SU-DHL-6 (cell line): ENCODE measurements around the gene TNNT2.

Experiments
- H2AFZ ChIP-seq: fragments of 200-600 bp; sonication (generic); 2 replicates; pipeline ENCODE4 v1.6.1; 2014; ENCODE audit warnings: low read depth, mild to moderate bottlenecking, moderate library complexity, mixed read lengths, antibody characterized with exemption, low read length; ENCODE audit not compliant: severe bottlenecking
- H3F3A ChIP-seq: fragments of 200-600 bp; shearing (Covaris generic); 2 replicates; pipeline ENCODE4 v1.6.0; 2016; ENCODE audit warnings: antibody characterized with exemption, mild to moderate bottlenecking; ENCODE audit not compliant: insufficient read depth
- H3K27ac ChIP-seq: fragments of 200-600 bp; sonication (generic); 2 replicates; pipeline ENCODE4 v1.5.1; 2016; ENCODE audit warnings: low read depth, mild to moderate bottlenecking, low read length, moderate library complexity, mixed read lengths
- H3K27me3 ChIP-seq: fragments of 200-600 bp; sonication (generic), shearing (Covaris generic); 2 replicates; pipeline ENCODE4 v1.6.0; 2014; ENCODE audit warnings: mild to moderate bottlenecking, low read length
- H3K36me3 ChIP-seq: fragments of 200-600 bp; sonication (generic); 2 replicates; pipeline ENCODE4 v1.6.1; 2014; ENCODE audit warnings: mild to moderate bottlenecking, low read length, mixed read lengths
- H3K4me2 ChIP-seq: fragments of 300-600, 200-600 bp; shearing (Covaris generic), sonication (generic); 2 replicates; pipeline ENCODE4 v1.6.0; 2014; ENCODE audit warnings: low read length, low read depth, mild to moderate bottlenecking; ENCODE audit not compliant: poor library complexity, severe bottlenecking
- H3K4me3 ChIP-seq: fragments of 200-600 bp; sonication (generic); 2 replicates; pipeline ENCODE4 v1.5.1; 2014; ENCODE audit warnings: antibody characterized with exemption, low read length, mild to moderate bottlenecking, mixed read lengths; ENCODE audit not compliant: insufficient read depth, poor library complexity, severe bottlenecking
- H3K79me2 ChIP-seq: fragments of 200-600 bp; sonication (generic); 2 replicates; pipeline ENCODE4 v1.6.1; 2014; ENCODE audit warnings: mild to moderate bottlenecking, low read length, moderate library complexity; ENCODE audit not compliant: insufficient read depth
- H3K9ac ChIP-seq: fragments of 200-600 bp; sonication (generic); 2 replicates; pipeline ENCODE4 v1.7.0; 2014; ENCODE audit warnings: mild to moderate bottlenecking, low read length
- H3K9me2 ChIP-seq: fragments of 200-600 bp; sonication (generic); replicated peaks from 2 replicates; pipeline ENCODE4 v1.6.1; 2014; ENCODE audit warnings: low read length; ENCODE audit not compliant: insufficient read depth
- H3K9me3 ChIP-seq: fragments of 200-600 bp; sonication (generic); 2 replicates; pipeline ENCODE4 v1.6.1; 2014; ENCODE audit warnings: low read length, mixed read lengths; ENCODE audit not compliant: insufficient read depth
- H4K20me1 ChIP-seq: fragments of 200-600 bp; sonication (generic); 2 replicates; pipeline ENCODE4 v1.6.1; 2014; ENCODE audit warnings: low read depth, mild to moderate bottlenecking, antibody characterized with exemption, low read length, moderate library complexity, mixed read lengths
- CTCF ChIP-seq: fragments of 200-600 bp; sonication (generic); IDR thresholded peaks from one replicate; pipeline ENCODE4 v1.5.1; 2017; ENCODE audit warnings: antibody characterized with exemption, mild to moderate bottlenecking, low read length, moderate library complexity; ENCODE audit not compliant: insufficient read depth, poor library complexity, severe bottlenecking
- EZH2phosphoT487 ChIP-seq: fragments of 200-600 bp; sonication (generic), shearing (Covaris generic); conservative IDR thresholded peaks from 2 replicates; pipeline ENCODE4 v1.6.1; 2018; ENCODE audit warnings: mild to moderate bottlenecking, antibody characterized with exemption, low read length, moderate library complexity, mixed read lengths

TNNT2 gene

GRCh38 chr1:201336711-201337450 lies 40.6 kb downstream of the TNNT2 start:
- Histone ChIP-seq H3K4me2 (no peak overlapping the region), H3K9ac (no peak overlapping the region), H3K36me3 (no peaks in the 10 kb centered on the region), H3K27ac (no peak overlapping the region), H3F3A (no peaks in the 10 kb centered on the region), H3K79me2 (no peaks in the 10 kb centered on the region), H3K9me3 (no peaks in the 10 kb centered on the region), H3K4me3 (no peak overlapping the region), H3K27me3 (no peaks in the 10 kb centered on the region), H2AFZ (no peak overlapping the region), H3K9me2 (no peaks in the 10 kb centered on the region), H4K20me1 (no peaks in the 10 kb centered on the region)
- TF ChIP-seq CTCF, result no peak
- TF ChIP-seq EZH2phosphoT487, result no peak

GRCh38 chr1:201335901-201336300 lies 41.6 kb downstream of the TNNT2 start:
- H3K4me3 ChIP-seq, result no peak overlapping the region
- no peaks in the 10 kb centered on the region for H4K20me1 ChIP-seq
- H3K27me3 ChIP-seq, result no peaks in the 10 kb centered on the region
- H3K79me2 ChIP-seq, result no peaks in the 10 kb centered on the region
- H3K9ac ChIP-seq, result no peak overlapping the region
- no peaks in the 10 kb centered on the region for H3K9me2 ChIP-seq
- no peak for TF ChIP-seq EZH2phosphoT487
- TF ChIP-seq CTCF, result no peak
- no peak overlapping the region for H3K27ac ChIP-seq
- no peak overlapping the region for H3K4me2 ChIP-seq
- no peak overlapping the region for H2AFZ ChIP-seq
- no peaks in the 10 kb centered on the region for H3K36me3 ChIP-seq
- no peaks in the 10 kb centered on the region for H3K9me3 ChIP-seq
- no peaks in the 10 kb centered on the region for H3F3A ChIP-seq

GRCh38 chr1:201335174-201335870 lies 42.2 kb downstream of the TNNT2 start:
- no peak for TF ChIP-seq EZH2phosphoT487
- TF ChIP-seq CTCF, result no peak
- Histone ChIP-seq H3K36me3 (no peaks in the 10 kb centered on the region), H3K9me3 (no peaks in the 10 kb centered on the region), H3K9ac (no peak overlapping the region), H3F3A (no peaks in the 10 kb centered on the region), H3K4me3 (no peak overlapping the region), H4K20me1 (no peaks in the 10 kb centered on the region), H2AFZ (no peak overlapping the region), H3K9me2 (no peaks in the 10 kb centered on the region), H3K79me2 (no peaks in the 10 kb centered on the region), H3K4me2 (no peak overlapping the region), H3K27ac (no peak overlapping the region), H3K27me3 (no peaks in the 10 kb centered on the region)
